HepG2 (cell line): ENCODE measurements around the gene TUBB2B. TPM values are rescaled to one million over a fixed set of nuclear protein-coding genes. Genes with fewer than 3 reads are reported as not detected.

Experiments
- BCL3 ChIP-seq: sonication (generic); formaldehyde crosslinking; IDR thresholded peaks from 2 replicates; pipeline ENCODE4 v1.5.1; 2020; ENCODE audit warnings: mild to moderate bottlenecking, missing genetic modification reagents, moderate library complexity
- EP300 ChIP-seq, 3 experiments: sonication (generic) in 1 of 3; formaldehyde crosslinking in 1 of 3; IDR thresholded peaks; 2 replicates each; pipeline versions ENCODE4 v1.5.1 to v1.6.1; 2011 to 2020; ENCODE audit warnings: low read depth in 2 of 3, low read length in 2 of 3, borderline replicate concordance in 1 of 3, improper control_type of control experiment in 1 of 3, mild to moderate bottlenecking in 1 of 3, missing genetic modification reagents in 1 of 3, moderate library complexity in 1 of 3
- HOMEZ ChIP-seq: IDR thresholded peaks from 2 replicates; pipeline ENCODE4 v1.6.1; 2016; ENCODE audit warnings: low read depth
- MYPOP ChIP-seq: sonication (generic); formaldehyde crosslinking; IDR thresholded peaks from 2 replicates; pipeline ENCODE4 v1.8.1; 2023; ENCODE audit warnings: mild to moderate bottlenecking, moderate library complexity, missing genetic modification reagents
- NFYB ChIP-seq: sonication (generic); formaldehyde crosslinking; IDR thresholded peaks from 2 replicates; pipeline ENCODE4 v1.4.0; 2020; ENCODE audit warnings: missing genetic modification reagents
- NR2F2 ChIP-seq: IDR thresholded peaks from 2 replicates; pipeline ENCODE4 v1.6.1; 2012; ENCODE audit warnings: low read depth, inconsistent platforms, borderline replicate concordance
- REST ChIP-seq, 2 experiments: IDR thresholded peaks; 2 replicates each; pipeline ENCODE4 v1.6.1; 2011 to 2012; ENCODE audit warnings: low read length in 2 of 2, borderline replicate concordance in 1 of 2, low read depth in 1 of 2, mild to moderate bottlenecking in 1 of 2, moderate library complexity in 1 of 2
- RFX5 ChIP-seq: IDR thresholded peaks from 2 replicates; pipeline ENCODE4 v1.6.1; 2011; ENCODE audit warnings: low read depth, low read length, improper control_type of control experiment
- SAP130 ChIP-seq: IDR thresholded peaks from 2 replicates; pipeline ENCODE4 v1.6.1; 2016; ENCODE audit warnings: low read depth
- SKIL ChIP-seq: sonication (generic); formaldehyde crosslinking; IDR thresholded peaks from 2 replicates; pipeline ENCODE4 v1.8.0; 2022; ENCODE audit warnings: missing genetic modification reagents, mild to moderate bottlenecking, moderate library complexity, borderline replicate concordance
- ZNF12 ChIP-seq: sonication (generic); formaldehyde crosslinking; IDR thresholded peaks from 2 replicates; pipeline ENCODE4 v1.5.0; 2020; ENCODE audit warnings: missing genetic modification reagents
- ZNF563 ChIP-seq: sonication (generic); formaldehyde crosslinking; IDR thresholded peaks from 2 replicates; pipeline ENCODE4 v1.8.0; 2022; ENCODE audit warnings: mild to moderate bottlenecking, moderate library complexity, missing genetic modification reagents
- ZNF652 ChIP-seq: IDR thresholded peaks from 2 replicates; pipeline ENCODE4 v1.6.1; 2016; ENCODE audit warnings: low read depth, borderline replicate concordance
- ZNF747 ChIP-seq: sonication (generic); formaldehyde crosslinking; IDR thresholded peaks from 2 replicates; pipeline ENCODE4 v1.8.1; 2023; ENCODE audit warnings: missing genetic modification reagents, mild to moderate bottlenecking, borderline replicate concordance
- ZNF891 ChIP-seq: sonication (generic); formaldehyde crosslinking; IDR thresholded peaks from 2 replicates; pipeline ENCODE4 v1.5.0; 2020; ENCODE audit warnings: mild to moderate bottlenecking, missing genetic modification reagents
- polyA plus RNA-seq, 8 experiments: library from polyadenylated mRNA; depleted of rRNA in 3 of 8; stranded (reverse) in 7 of 8; unstranded in 1 of 8; fragments of >200 nt; fragmentation: Illumina TruSeq in 4 of 8; extraction: Trizol in 4 of 8; gene quantifications; 2 replicates each; pipeline versions ENCODE4 v1.2.1 to v1.2.3, GENCODE V29; 2011 to 2016; ENCODE audit warnings: low read depth in 4 of 8, missing spikeins in 1 of 8, mixed read lengths in 1 of 8; ENCODE audit not compliant: insufficient read depth in 1 of 8
- total RNA-seq, 5 experiments: library from RNA; depleted of rRNA; stranded (reverse); fragments of >200 nt; fragmentation: Illumina TruSeq; extraction: Trizol; gene quantifications; 2 replicates each; pipeline ENCODE4 v1.2.3, GENCODE V29; 2016; ENCODE audit warnings: low read depth in 1 of 5

The TUBB2B gene
- total and polyA plus RNA-seq, 2 of the 13 experiments (the other 11 are each of a cell fraction or from before 2014, with no cell fraction given), result 10.3 to 23.6 TPM

GRCh38 chr6:3231247-3232016 is 4.0 kb upstream of the TUBB2B start (continued):
- peak in 1 of 2 experiments; percentile 63; a peak in 1 of 4 replicates for TF ChIP-seq EP300 (IDR thresholded peaks at IDR 0.05; ENCODE audit: low read depth in 2 of 2, low read length in 2 of 2)
- TF ChIP-seq EP300 (CRISPR knock-in tag; IDR thresholded peaks at IDR 0.05; ENCODE audit: borderline replicate concordance), result peak; percentile 52
- TF ChIP-seq ZNF563, result peak; percentile 74
- TF ChIP-seq ZNF652, result peak; percentile 32; the same call in 1 of the 2 replicates
- TF ChIP-seq NR2F2, result peak; percentile 33; the same call in 1 of the 2 replicates
- no peak for TF ChIP-seq NFYB
- peak; percentile 85 for TF ChIP-seq MYPOP (CRISPR knock-in tag)
- TF ChIP-seq ZNF12 (CRISPR knock-in tag), result no peak
- TF ChIP-seq ZNF747 (CRISPR knock-in tag), result peak; percentile 87
- no peak for TF ChIP-seq REST (IDR thresholded peaks at IDR 0.05; ENCODE audit: borderline replicate concordance in 1 of 2, low read depth in 1 of 2, low read length in 2 of 2)
- peak; percentile 58; the same call in 1 of the 2 replicates for TF ChIP-seq ZNF891
- TF ChIP-seq HOMEZ, result no peak
- TF ChIP-seq BCL3, result peak; percentile 48; the same call in 1 of the 2 replicates
- TF ChIP-seq SKIL (CRISPR knock-in tag), result no peak
- no peak for TF ChIP-seq RFX5
- peak; percentile 79 for TF ChIP-seq SAP130 (CRISPR knock-in tag)
